Sigmoid colon (tissue), 7 donors: ENCODE results near the gene NUP62. TPM values are rescaled to one million over a fixed set of nuclear protein-coding genes. Genes with fewer than 3 reads are reported as not detected.
"Not testable (repeated sequence)": the region's sequence is repeated elsewhere in the genome, so short reads cannot be mapped to it uniquely, and the experiment has no call there.

Experiments used
- DNase-seq: peaks from one replicate; pipeline ENCODE4 v3.0.0-alpha.2; 2019
- H3K27ac ChIP-seq, 4 donors: fragments of 200-600 bp; sonication (generic); one replicate each; pipeline ENCODE4 v1.5.1; 2016 to 2019; ENCODE audit warnings: mild to moderate bottlenecking in 1 of 4
- H3K27me3 ChIP-seq, 3 donors: fragments of 200-600 bp; sonication (generic); one replicate each; pipeline ENCODE4 v1.5.1; 2019; ENCODE audit warnings: mild to moderate bottlenecking in 1 of 3
- H3K36me3 ChIP-seq, 4 donors: fragments of 200-600 bp; sonication (generic); one replicate each; pipeline ENCODE4 v1.5.1; 2016 to 2019
- H3K4me1 ChIP-seq, 4 donors: fragments of 200-600 bp; sonication (generic); one replicate each; pipeline ENCODE4 v1.5.1; 2017 to 2019
- H3K4me3 ChIP-seq, 4 donors: fragments of 200-600 bp; sonication (generic); one replicate each; pipeline ENCODE4 v1.5.1; 2017 to 2019; ENCODE audit warnings: mild to moderate bottlenecking in 2 of 4, moderate library complexity in 1 of 4
- H3K9me3 ChIP-seq, 4 donors: fragments of 200-600 bp in 3 of 4; sonication (generic) in 3 of 4; one replicate each; pipeline versions ENCODE4 v1.5.1 to v1.6.1; 2013 to 2019
- CTCF ChIP-seq, 4 experiments: fragments of 450-650 bp in 3 of 4; fragments of 200-600 bp in 1 of 4; IDR thresholded peaks; one replicate each; pipeline ENCODE4 v1.5.1; 2016 to 2019; ENCODE audit warnings: antibody characterized with exemption in 4 of 4, mild to moderate bottlenecking in 3 of 4, moderate library complexity in 2 of 4
- EP300 ChIP-seq, 4 donors: sonication (generic); formaldehyde crosslinking; IDR thresholded peaks; one replicate each; pipeline ENCODE4 v1.6.1; 2017; ENCODE audit warnings: antibody characterized with exemption in 4 of 4
- POLR2A ChIP-seq, 2 donors: fragments of 450-650 bp; IDR thresholded peaks; one replicate each; pipeline ENCODE4 v1.6.1; 2016; ENCODE audit warnings: antibody characterized with exemption in 2 of 2, mild to moderate bottlenecking in 2 of 2, moderate library complexity in 2 of 2
- POLR2AphosphoS5 ChIP-seq, 4 donors: sonication (generic); formaldehyde crosslinking; IDR thresholded peaks; one replicate each; pipeline ENCODE4 v1.6.1; 2017; ENCODE audit warnings: antibody characterized with exemption in 4 of 4
- WGBS, 2 donors: extraction: QIAGEN DNeasy Blood & Tissue Kit; methylation state at CpG; one replicate each; pipeline ENCODE4 v1.1.7; 2013; 5-methylcytosine and 5-hydroxymethylcytosine counted together
- intact Hi-C: fragments of 100-400 bp; cut with DNase I; formaldehyde crosslinking; loops from one replicate; pipeline ENCODE4 v1.15.1; 2023
- polyA plus RNA-seq, 3 donors: library from polyadenylated mRNA; stranded (reverse); fragments of 200-250 nt; gene quantifications; one replicate each; pipeline ENCODE4 v1.2.3, GENCODE V29; 2013
- total RNA-seq, 4 donors: library from RNA; depleted of rRNA; stranded (reverse); fragments of >200 nt; gene quantifications; one replicate each; pipeline ENCODE4 v1.1.0, GENCODE V29; 2016
- donor health status: healthy with polysubstance abuse.
- donor health status: Bipolar disorder and iron deficiency.
- donor health status: healthy.

The NUP62 gene
- total and polyA plus RNA-seq, 7 donors, result 10.2 to 42.6 (median 25.7) TPM

- intact Hi-C loops, H3K4me3 ChIP-seq, H3K9me3 ChIP-seq, H3K36me3 ChIP-seq, DNase-seq, H3K27ac ChIP-seq: not testable (repeated sequence)
- 56 to 59% methylated on average over 9 of the region's 9 CpGs for WGBS, 2 donors
- Histone ChIP-seq H3K27me3 (peaks cover 0 to 17% (median 0%) of the 10 kb centered on the region in 3 donors), H3K4me1 (peaks cover 0 to 27% (median 24%) of the 10 kb centered on the region in 4 donors)
Observed at GRCh38 chr19:49958144-49958543, 28.8 kb upstream of the NUP62 start.

GRCh38 chr19:49957262-49957915 lies 28.1 kb upstream of the NUP62 start:
- Histone ChIP-seq H3K4me1 (peaks cover 0 to 34% (median 29%) of the 10 kb centered on the region in 4 donors), H3K27ac (no peak overlapping the region), H3K4me3 (no peak overlapping the region), H3K9me3 (no peaks in the 10 kb centered on the region), H3K27me3 (peaks cover 0 to 17% (median 0%) of the 10 kb centered on the region in 3 donors), H3K36me3 (no peaks in the 10 kb centered on the region)
- intact Hi-C loops, result no loop called here
- WGBS, 2 donors, result 14 to 60% methylated on average over 10 of the region's 10 CpGs
- DNase-seq, result no peak
- TF ChIP-seq POLR2AphosphoS5 (IDR thresholded peaks at IDR 0.05) (no peak), POLR2A (IDR thresholded peaks at IDR 0.05) (no peak), CTCF (IDR thresholded peaks at IDR 0.05) (no peak), EP300 (IDR thresholded peaks at IDR 0.05) (no peak)

GRCh38 chr19:49956115-49956495 lies 26.8 kb upstream of the NUP62 start:
- Histone ChIP-seq H3K4me1 (peaks cover 0 to 45% (median 38%) of the 10 kb centered on the region in 4 donors), H3K9me3 (no peaks in the 10 kb centered on the region), H3K36me3 (no peaks in the 10 kb centered on the region), H3K27me3 (peaks cover 0 to 18% (median 0%) of the 10 kb centered on the region in 3 donors), H3K27ac (no peak overlapping the region), H3K4me3 (no peak overlapping the region)
- 17 to 71% methylated on average over 9 of the region's 9 CpGs for WGBS, 2 donors
- intact Hi-C loops, result no loop called here
- DNase-seq, result no peak
- TF ChIP-seq POLR2AphosphoS5 (IDR thresholded peaks at IDR 0.05), result no peak
- TF ChIP-seq POLR2A (IDR thresholded peaks at IDR 0.05), result no peak
- TF ChIP-seq CTCF (IDR thresholded peaks at IDR 0.05), result no peak
- TF ChIP-seq EP300 (IDR thresholded peaks at IDR 0.05), result no peak

GRCh38 chr19:49954933-49955332 lies 25.6 kb upstream of the NUP62 start:
- TF ChIP-seq EP300 (IDR thresholded peaks at IDR 0.05) (no peak), POLR2A (IDR thresholded peaks at IDR 0.05) (no peak), POLR2AphosphoS5 (IDR thresholded peaks at IDR 0.05) (no peak), CTCF (IDR thresholded peaks at IDR 0.05) (no peak)
- DNase-seq, result no peak
- 21 to 71% methylated on average over 11 of the region's 11 CpGs for WGBS, 2 donors
- H3K36me3 ChIP-seq, result no peaks in the 10 kb centered on the region
- peak overlapping the region in 3 of 4 donors; percentile 38 to 49 (median 42) for H3K27ac ChIP-seq
- H3K4me3 ChIP-seq, result peak overlapping the region in 1 of 4 donors; percentile 9
- peaks cover 0 to 22% (median 0%) of the 10 kb centered on the region in 3 donors for H3K27me3 ChIP-seq
- peaks cover 0 to 49% (median 38%) of the 10 kb centered on the region in 4 donors for H3K4me1 ChIP-seq
- intact Hi-C loops, result no loop called here
- H3K9me3 ChIP-seq, result no peaks in the 10 kb centered on the region

GRCh38 chr19:49954092-49954829 lies 25.0 kb upstream of the NUP62 start:
- H3K36me3 ChIP-seq, result no peaks in the 10 kb centered on the region
- 32 to 39% methylated on average over 12 of the region's 12 CpGs for WGBS, 2 donors
- H3K27ac ChIP-seq, result peak overlapping the region in 3 of 4 donors; percentile 38 to 46 (median 45)
- peaks cover 0 to 22% (median 0%) of the 10 kb centered on the region in 3 donors for H3K27me3 ChIP-seq
- no peaks in the 10 kb centered on the region for H3K9me3 ChIP-seq
- no peak overlapping the region for H3K4me3 ChIP-seq
- TF ChIP-seq EP300 (IDR thresholded peaks at IDR 0.05) (no peak), POLR2A (IDR thresholded peaks at IDR 0.05) (no peak), CTCF (IDR thresholded peaks at IDR 0.05) (no peak), POLR2AphosphoS5 (IDR thresholded peaks at IDR 0.05) (no peak)
- DNase-seq, result no peak
- intact Hi-C loops, result no loop called here
- H3K4me1 ChIP-seq, result peaks cover 0 to 49% (median 38%) of the 10 kb centered on the region in 4 donors
